ENCODE results near the gene UBA6.
A peak's percentile ranks its signal among the peaks of the same experiment; 100 is the strongest.

Gene UBA6

GRCh38 chr4:67723341-67723740, 22.4 kb upstream of the UBA6 start:
- no peak for TF ChIP-seq CTCF (IDR thresholded peaks at IDR 0.05; ENCODE audit: low read depth, low read length, missing control alignments)
- DNase-seq (ENCODE audit: extremely low read depth, low read depth), result no peak
- H3K4me3 ChIP-seq (replicated peaks; ENCODE audit: low read depth, low read length), result no peak overlapping the region

DNA sequence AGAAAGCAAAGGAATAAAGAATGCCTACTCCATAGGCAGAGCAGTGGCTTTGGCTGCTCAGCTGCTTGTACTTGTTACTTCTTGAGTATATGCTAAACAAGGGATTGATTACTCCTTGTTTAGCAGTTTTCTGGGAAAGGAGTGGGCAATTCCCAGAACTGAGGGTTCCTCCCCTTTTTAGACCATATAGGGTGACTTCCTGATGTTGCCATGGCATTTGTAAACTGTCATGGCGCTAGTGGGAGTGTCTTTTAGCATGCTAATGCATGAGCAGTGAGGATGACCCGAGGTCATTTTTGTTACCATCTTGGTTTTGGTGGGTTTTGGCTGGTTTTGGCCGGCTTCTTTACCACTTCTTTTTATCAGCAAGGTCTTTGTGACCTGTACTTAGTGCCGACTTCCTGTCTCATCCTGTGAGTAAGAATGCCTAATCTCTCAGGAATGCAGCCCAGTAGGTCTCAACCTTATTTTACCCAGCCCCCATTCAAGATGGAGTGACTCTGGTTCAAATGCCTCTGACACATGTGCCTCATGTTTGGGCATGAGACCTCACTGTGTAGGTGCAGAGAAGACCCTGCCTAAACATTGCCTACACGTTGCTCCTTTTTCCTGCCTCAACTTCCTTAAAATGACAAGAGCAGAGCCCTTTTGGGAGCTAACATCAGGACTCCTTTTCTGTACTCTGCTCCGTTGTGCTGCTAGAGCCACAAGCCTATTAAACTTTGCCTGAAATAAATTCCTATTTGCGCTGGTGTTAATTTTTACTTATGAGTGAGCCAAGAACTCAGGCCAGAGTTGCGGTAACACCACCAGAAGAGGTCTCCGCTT, 21.0 kb upstream of the UBA6 start:
- H3K4me3 ChIP-seq (replicated peaks; ENCODE audit: low read depth, low read length), result no peak overlapping the region
- no peak for TF ChIP-seq CTCF (IDR thresholded peaks at IDR 0.05; ENCODE audit: low read depth, low read length, missing control alignments)
- peak; percentile 67 for DNase-seq (ENCODE audit: extremely low read depth, low read depth)

GRCh38 chr4:67721315-67721769, 20.4 kb upstream of the UBA6 start:
- no peak for DNase-seq (ENCODE audit: extremely low read depth, low read depth)
- TF ChIP-seq CTCF (IDR thresholded peaks at IDR 0.05; ENCODE audit: low read depth, low read length, missing control alignments), result no peak
- no peak overlapping the region for H3K4me3 ChIP-seq (replicated peaks; ENCODE audit: low read depth, low read length)

GRCh38 chr4:67719953-67720617, 19.1 kb upstream of the UBA6 start:
- no peak for DNase-seq (ENCODE audit: extremely low read depth, low read depth)
- no peak for TF ChIP-seq CTCF (IDR thresholded peaks at IDR 0.05; ENCODE audit: low read depth, low read length, missing control alignments)
- no peak overlapping the region for H3K4me3 ChIP-seq (replicated peaks; ENCODE audit: low read depth, low read length)

GRCh38 chr4:67718848-67719247, 17.9 kb upstream of the UBA6 start:
- TF ChIP-seq CTCF (IDR thresholded peaks at IDR 0.05; ENCODE audit: low read depth, low read length, missing control alignments), result no peak
- no peak for DNase-seq (ENCODE audit: extremely low read depth, low read depth)
- no peak overlapping the region for H3K4me3 ChIP-seq (replicated peaks; ENCODE audit: low read depth, low read length)

DNA sequence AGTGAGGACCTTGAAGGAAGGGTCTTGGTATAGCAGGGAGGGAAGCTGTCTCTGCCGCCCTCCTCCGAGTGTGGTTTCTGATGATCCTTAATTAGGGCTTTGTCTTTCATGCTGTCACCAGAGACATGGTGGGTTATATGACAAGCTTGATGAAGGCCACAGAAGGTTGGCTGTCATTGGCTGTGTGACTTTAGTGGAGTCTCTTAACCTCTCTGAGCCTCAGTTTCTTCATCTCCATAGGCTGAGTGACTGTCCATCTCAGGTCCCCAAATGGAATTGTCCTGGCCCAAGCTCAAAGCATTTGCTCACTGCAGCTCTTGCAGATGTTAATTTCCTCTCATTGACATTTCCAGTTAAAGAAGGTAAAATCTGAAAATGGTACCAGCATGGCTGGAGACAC, 16.6 kb upstream of the UBA6 start:
- DNase-seq (ENCODE audit: extremely low read depth, low read depth), result no peak
- no peak overlapping the region for H3K4me3 ChIP-seq (replicated peaks; ENCODE audit: low read depth, low read length)
- TF ChIP-seq CTCF (IDR thresholded peaks at IDR 0.05; ENCODE audit: low read depth, low read length, missing control alignments), result no peak
